ENCODE results near the gene ACTN4.

GRCh38 chr19:38665219-38665931, 17.9 kb downstream of the ACTN4 start:
- TF ChIP-seq, protein P1, sequence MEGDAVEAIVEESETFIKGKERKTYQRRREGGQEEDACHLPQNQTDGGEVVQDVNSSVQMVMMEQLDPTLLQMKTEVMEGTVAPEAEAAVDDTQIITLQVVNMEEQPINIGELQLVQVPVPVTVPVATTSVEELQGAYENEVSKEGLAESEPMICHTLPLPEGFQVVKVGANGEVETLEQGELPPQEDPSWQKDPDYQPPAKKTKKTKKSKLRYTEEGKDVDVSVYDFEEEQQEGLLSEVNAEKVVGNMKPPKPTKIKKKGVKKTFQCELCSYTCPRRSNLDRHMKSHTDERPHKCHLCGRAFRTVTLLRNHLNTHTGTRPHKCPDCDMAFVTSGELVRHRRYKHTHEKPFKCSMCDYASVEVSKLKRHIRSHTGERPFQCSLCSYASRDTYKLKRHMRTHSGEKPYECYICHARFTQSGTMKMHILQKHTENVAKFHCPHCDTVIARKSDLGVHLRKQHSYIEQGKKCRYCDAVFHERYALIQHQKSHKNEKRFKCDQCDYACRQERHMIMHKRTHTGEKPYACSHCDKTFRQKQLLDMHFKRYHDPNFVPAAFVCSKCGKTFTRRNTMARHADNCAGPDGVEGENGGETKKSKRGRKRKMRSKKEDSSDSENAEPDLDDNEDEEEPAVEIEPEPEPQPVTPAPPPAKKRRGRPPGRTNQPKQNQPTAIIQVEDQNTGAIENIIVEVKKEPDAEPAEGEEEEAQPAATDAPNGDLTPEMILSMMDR (conservative IDR thresholded peaks at IDR 0.05; ENCODE audit: low read length), result no peak
- no peak for TF ChIP-seq EZH2phosphoT487 (IDR thresholded peaks at IDR 0.05; ENCODE audit: borderline replicate concordance, low read depth, low read length)
